HuH-7.5 (cell line): ENCODE results near the gene TPO.
"Not testable (repeated sequence)": the region's sequence is repeated elsewhere in the genome, so short reads cannot be mapped to it uniquely, and the experiment has no call there.

Source experiments
- DNase-seq: peaks from one replicate; pipeline ENCODE4 v3.0.0; 2011; ENCODE audit warnings: low spot score

TPO gene

GRCh38 chr2:1502891-1503304, 89.6 kb downstream of the TPO start:
- DNase-seq = no peak

GRCh38 chr2:1503471-1504310, 90.4 kb downstream of the TPO start:
- no peak for DNase-seq

GRCh38 chr2:1504311-1504750, 91.1 kb downstream of the TPO start:
- no peak for DNase-seq

GRCh38 chr2:1505031-1505441, 91.8 kb downstream of the TPO start:
- no peak for DNase-seq

- DNase-seq = no peak
These were observed 96.2 kb downstream of the TPO start for GRCh38 chr2:1509271-1510065.

GRCh38 chr2:1510176-1510575, 96.9 kb downstream of the TPO start:
- DNase-seq = no peak

- no peak for DNase-seq
These were observed 98.2 kb downstream of the TPO start for GRCh38 chr2:1511455-1511854.

GRCh38 chr2:1512321-1513289, 99.3 kb downstream of the TPO start:
- DNase-seq = no peak

- no peak for DNase-seq
These were observed 101.3 kb downstream of the TPO start for GRCh38 chr2:1514391-1515072.

- DNase-seq = no peak
These were observed 101.8 kb downstream of the TPO start for GRCh38 chr2:1515073-1515430.

GRCh38 chr2:1515986-1516797, 102.9 kb downstream of the TPO start:
- DNase-seq = no peak

- DNase-seq = no peak
These were observed 103.5 kb downstream of the TPO start for GRCh38 chr2:1516798-1517060.

- not testable (repeated sequence) for DNase-seq
These were observed 104.0 kb downstream of the TPO start for GRCh38 chr2:1517291-1517690.

- DNase-seq = no peak
These were observed 104.5 kb downstream of the TPO start for GRCh38 chr2:1517786-1518185.

- DNase-seq = no peak
These were observed 105.1 kb downstream of the TPO start for GRCh38 chr2:1518331-1518803.

GRCh38 chr2:1518867-1519530, 105.7 kb downstream of the TPO start:
- no peak for DNase-seq

GRCh38 chr2:1521191-1521877, 108.1 kb downstream of the TPO start:
- DNase-seq = no peak

GRCh38 chr2:1521878-1522830, 108.9 kb downstream of the TPO start:
- no peak for DNase-seq
